PC-3 (cell line): ENCODE data around the gene CCM2. TPM values are rescaled to one million over a fixed set of nuclear protein-coding genes. Genes with fewer than 3 reads are reported as not detected.

ENCODE experiments used
- ATAC-seq: fragments of 200-7000 bp; cut with Tn5 transposase; 2 replicates; pipeline ENCODE4 v1.9.1; 2020; ENCODE audit warnings: mild to moderate bottlenecking, moderate library complexity
- BruUV-seq: library from RNA; stranded (reverse); fragments of 400-500 nt; replicated peaks from 2 replicates; lab custom pipeline; 2021; lab: Mats Ljungman, UMichigan
- CTCF ChIA-PET: fragments of 300-600 bp; sonication (Branson Sonifier 250); formaldehyde crosslinking; loops from one replicate; lab custom pipeline; 2022; ENCODE audit warnings: antibody characterized with exemption; lab: Charles Lee
- POLR2A ChIA-PET: fragments of 300-600 bp; sonication (Branson Sonifier 250); formaldehyde crosslinking; loops from one replicate; lab custom pipeline; 2022; ENCODE audit warnings: antibody characterized with exemption; ENCODE audit not compliant: unreplicated experiment; lab: Charles Lee
- DNase-seq: peaks from one replicate; pipeline ENCODE4 v3.0.0-alpha.2; 2015
- H2AFZ ChIP-seq: fragments of 300-600 bp; sonication (generic); 2 replicates; pipeline ENCODE4 v1.6.0; 2016; ENCODE audit warnings: antibody characterized with exemption, low read length
- H3F3A ChIP-seq: fragments of 300-600 bp; sonication (generic); one replicate; pipeline ENCODE4 v1.6.0; 2017; ENCODE audit warnings: antibody characterized with exemption, low read length, control low read depth, mild to moderate bottlenecking; ENCODE audit not compliant: unreplicated experiment
- H3K27ac ChIP-seq: fragments of 300-600 bp; sonication (generic); 2 replicates; pipeline ENCODE4 v1.5.1; 2016; ENCODE audit warnings: mild to moderate bottlenecking, low read length
- H3K27me3 ChIP-seq: fragments of 300-600 bp; sonication (generic); 2 replicates; pipeline ENCODE4 v1.6.1; 2016; ENCODE audit warnings: low read length, mixed read lengths
- H3K36me3 ChIP-seq: fragments of 300-600 bp; sonication (generic); 2 replicates; pipeline ENCODE4 v1.6.1; 2016; ENCODE audit warnings: low read depth, mixed run types, low read length, mixed read lengths
- H3K4me1 ChIP-seq: fragments of 300-600 bp; sonication (generic); 2 replicates; pipeline ENCODE4 v1.5.1; 2016; ENCODE audit warnings: low read length; ENCODE audit not compliant: insufficient read depth
- H3K4me2 ChIP-seq: fragments of 300-600 bp; sonication (generic); 2 replicates; pipeline ENCODE4 v1.6.0; 2016; ENCODE audit warnings: low read length
- H3K4me3 ChIP-seq: fragments of 300-600 bp; sonication (generic); 2 replicates; pipeline ENCODE4 v1.5.1; 2016; ENCODE audit warnings: mild to moderate bottlenecking, low read length, mixed read lengths
- H3K79me2 ChIP-seq: fragments of 300-600 bp; sonication (generic); 2 replicates; pipeline ENCODE4 v1.6.1; 2017; ENCODE audit warnings: low read length, mixed read lengths
- H3K9ac ChIP-seq: fragments of 300-600 bp; sonication (generic); 2 replicates; pipeline ENCODE4 v1.6.0; 2016; ENCODE audit warnings: mild to moderate bottlenecking, low read length
- H3K9me2 ChIP-seq: fragments of 300-600 bp; sonication (generic); replicated peaks from 2 replicates; pipeline ENCODE4 v1.6.1; 2016; ENCODE audit warnings: mixed run types, low read length, mixed read lengths
- H3K9me3 ChIP-seq: fragments of 300-600 bp; sonication (generic); 2 replicates; pipeline ENCODE4 v1.6.1; 2016; ENCODE audit warnings: low read length, mixed read lengths
- H4K20me1 ChIP-seq: fragments of 300-600 bp; sonication (generic); 2 replicates; pipeline ENCODE4 v1.6.1; 2016; ENCODE audit warnings: low read length, mixed read lengths
- CTCF ChIP-seq: fragments of 300-600 bp; sonication (generic); conservative IDR thresholded peaks from 2 replicates; pipeline ENCODE4 v1.5.1; 2017; ENCODE audit warnings: antibody characterized with exemption, low read depth, mild to moderate bottlenecking, low read length
- EZH2 ChIP-seq: fragments of 300-600 bp; sonication (generic); IDR thresholded peaks from one replicate; pipeline ENCODE4 v1.6.1; 2017; ENCODE audit warnings: antibody characterized with exemption, mild to moderate bottlenecking, low read length; ENCODE audit not compliant: unreplicated experiment
- EZH2phosphoT487 ChIP-seq: fragments of 300-600 bp; sonication (generic); IDR thresholded peaks from 2 replicates; pipeline ENCODE4 v1.6.1; 2018; ENCODE audit warnings: mild to moderate bottlenecking, antibody characterized with exemption, low read length, borderline replicate concordance
- intact Hi-C: fragments of 100-400 bp; cut with micrococcal nuclease; formaldehyde crosslinking; loops from 2 replicates; pipeline ENCODE4 v1.9.0; 2023
- total RNA-seq: library from RNA; depleted of rRNA; stranded (reverse); fragments of >200 nt; gene quantifications from 2 replicates; pipeline ENCODE4 v1.2.3, GENCODE V29; 2014

CCM2 gene
- total RNA-seq, 1 experiment from 2014 or later: 56.6 TPM

DNA sequence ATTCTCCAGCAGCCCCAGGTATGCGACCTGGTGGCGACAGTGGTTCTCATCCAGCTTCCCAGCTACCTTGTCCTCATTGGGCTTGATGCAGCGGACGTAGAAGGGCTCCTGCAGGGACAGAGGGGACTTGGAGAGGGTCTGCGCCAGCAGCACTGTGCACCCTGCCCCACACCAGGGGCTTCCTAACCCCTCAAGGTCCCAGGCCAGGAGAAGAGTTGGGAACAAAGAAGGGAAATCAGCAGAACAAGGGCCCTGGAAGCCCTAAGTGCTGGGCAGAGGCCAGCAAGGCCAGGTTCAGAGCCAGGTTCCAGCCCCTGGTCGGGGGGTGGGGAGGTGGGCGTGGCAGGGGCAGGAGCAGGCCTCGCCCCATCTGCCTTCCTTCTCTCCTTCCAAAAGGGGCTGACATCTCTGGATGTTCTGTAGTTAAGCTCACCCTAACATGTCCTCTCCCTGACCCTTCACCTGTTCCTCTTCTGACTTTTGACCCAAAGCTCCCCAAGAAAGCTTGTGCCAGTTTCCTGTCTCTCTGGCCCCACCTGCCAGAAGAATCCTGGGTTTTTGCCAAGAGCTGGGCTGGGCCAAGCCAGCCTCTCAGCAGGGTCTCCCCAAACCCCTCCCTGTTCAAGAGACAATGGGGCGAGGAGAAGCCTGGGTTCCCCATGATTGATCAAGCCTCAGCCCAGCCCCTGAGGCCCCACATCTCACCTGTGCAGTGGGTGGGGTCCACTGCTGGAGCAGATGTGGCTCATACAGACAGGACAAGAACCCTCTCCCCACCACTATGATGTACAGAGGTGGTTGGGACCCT is 33.1 kb upstream of the CCM2 start:
- CTCF ChIA-PET: no interaction called here
- H3K4me3 ChIP-seq: no peak overlapping the region
- TF ChIP-seq EZH2phosphoT487 (no peak), CTCF (no peak), EZH2 (no peak)
- no peaks in the 10 kb centered on the region for H3K9me3 ChIP-seq
- ATAC-seq: no peak
- no peaks in the 10 kb centered on the region for H3K36me3 ChIP-seq
- no peaks in the 10 kb centered on the region for H3K9me2 ChIP-seq
- H3K27ac ChIP-seq: no peak overlapping the region
- H3K4me1 ChIP-seq: no peaks in the 10 kb centered on the region
- no peak overlapping the region for H2AFZ ChIP-seq
- H3K27me3 ChIP-seq: no peaks in the 10 kb centered on the region
- no peak overlapping the region for H3K4me2 ChIP-seq
- H3K79me2 ChIP-seq: no peaks in the 10 kb centered on the region
- intact Hi-C loops: no loop called here
- POLR2A ChIA-PET: no interaction called here
- no peaks in the 10 kb centered on the region for H3F3A ChIP-seq
- no peak for DNase-seq
- no peaks in the 10 kb centered on the region for H4K20me1 ChIP-seq
- BruUV-seq: no TSS peak
- no peak overlapping the region for H3K9ac ChIP-seq

GRCh38 chr7:44967571-44968446 is 32.2 kb upstream of the CCM2 start:
- intact Hi-C loops: no loop called here
- CTCF ChIA-PET: no interaction called here

More at GRCh38 chr7:44967571-44968446, 32.2 kb upstream of the CCM2 start:
- no peak overlapping the region for H3K9ac ChIP-seq
- no peaks in the 10 kb centered on the region for H3K9me2 ChIP-seq
- ATAC-seq (no peak), DNase-seq (no peak)
- H3K27ac ChIP-seq: no peak overlapping the region
- no peaks in the 10 kb centered on the region for H4K20me1 ChIP-seq
- POLR2A ChIA-PET: no interaction called here
- H3K36me3 ChIP-seq: no peaks in the 10 kb centered on the region
- H3K27me3 ChIP-seq: no peaks in the 10 kb centered on the region
- no peaks in the 10 kb centered on the region for H3K4me1 ChIP-seq
- no TSS peak for BruUV-seq
- H2AFZ ChIP-seq: no peak overlapping the region
- H3K79me2 ChIP-seq: no peaks in the 10 kb centered on the region
- TF ChIP-seq EZH2phosphoT487 (no peak), CTCF (peak; percentile 28; the same call in 1 of the 2 replicates), EZH2 (no peak)
- H3F3A ChIP-seq: no peaks in the 10 kb centered on the region
- H3K4me2 ChIP-seq: no peak overlapping the region
- no peak overlapping the region for H3K4me3 ChIP-seq
- H3K9me3 ChIP-seq: no peaks in the 10 kb centered on the region
